Upper lobe of left lung (tissue), 6 donors: ENCODE measurements around the gene TMEM175. TPM values are rescaled to one million over a fixed set of nuclear protein-coding genes. Genes with fewer than 3 reads are reported as not detected.
A peak's percentile ranks its signal among the peaks of the same experiment; 100 is the strongest.

Experiments used
- ATAC-seq, 2 donors: fragments of 200-7000 bp; cut with Tn5 transposase; one replicate each; pipeline ENCODE4 v1.9.1; 2022; ENCODE audit warnings: mild to moderate bottlenecking in 2 of 2, moderate library complexity in 2 of 2; ENCODE audit not compliant: low FRiP score in 2 of 2
- DNase-seq, 2 donors: peaks; one replicate each; pipeline ENCODE4 v3.0.0-alpha.2; 2019 to 2020
- H3K27ac ChIP-seq, 4 donors: fragments of 200-600 bp; sonication (generic); one replicate each; pipeline ENCODE4 v1.5.1; 2016 to 2019
- H3K27me3 ChIP-seq, 4 donors: fragments of 200-600 bp; sonication (generic); one replicate each; pipeline ENCODE4 v1.5.1; 2017 to 2019
- H3K36me3 ChIP-seq, 4 donors: fragments of 200-600 bp; sonication (generic); one replicate each; pipeline ENCODE4 v1.5.1; 2016 to 2019
- H3K4me1 ChIP-seq, 4 donors: fragments of 200-600 bp; sonication (generic); one replicate each; pipeline ENCODE4 v1.5.1; 2018 to 2019
- H3K4me3 ChIP-seq, 4 donors: fragments of 200-600 bp; sonication (generic); one replicate each; pipeline ENCODE4 v1.5.1; 2017 to 2019; ENCODE audit warnings: mild to moderate bottlenecking in 2 of 4, moderate library complexity in 1 of 4
- H3K9me3 ChIP-seq, 4 donors: fragments of 200-600 bp; sonication (generic); one replicate each; pipeline ENCODE4 v1.5.1; 2018 to 2019
- EP300 ChIP-seq, 4 donors: sonication (generic); formaldehyde crosslinking; IDR thresholded peaks; one replicate each; pipeline ENCODE4 v1.5.1; 2017; ENCODE audit warnings: antibody characterized with exemption in 4 of 4, control low read depth in 2 of 4
- POLR2A ChIP-seq, 4 donors: fragments of 450-650 bp; IDR thresholded peaks; one replicate each; pipeline ENCODE4 v1.5.1; 2016 to 2017; ENCODE audit warnings: antibody characterized with exemption in 4 of 4, mild to moderate bottlenecking in 2 of 4
- POLR2AphosphoS5 ChIP-seq, 2 donors: sonication (generic); formaldehyde crosslinking; IDR thresholded peaks; one replicate each; pipeline ENCODE4 v1.5.1; 2017; ENCODE audit warnings: antibody characterized with exemption in 2 of 2
- WGBS, 2 donors: methylation state at CpG; one replicate each; pipeline ENCODE4 v1.1.5; 2017 to 2018; 5-methylcytosine and 5-hydroxymethylcytosine counted together
- total RNA-seq, 6 donors: library from RNA; depleted of rRNA in 4 of 6; stranded (reverse); fragments of >200 nt in 4 of 6; gene quantifications; one replicate each; pipeline versions ENCODE4 v1.1.0 to v1.2.1, GENCODE V29; 2016 to 2021
- TF ChIP-seq, protein P1 (sequence below), 6 experiments: fragments of 450-650 bp in 4 of 6; fragments of 200-600 bp in 2 of 6; sonication (generic) in 2 of 6; IDR thresholded peaks; one replicate each; pipeline ENCODE4 v1.5.1; 2016 to 2019; ENCODE audit warnings: antibody characterized with exemption in 6 of 6
- donor health status: DM: no; HTN: no; CAD: no; lungs with moderate emphysema.
- donor health status: DM: no; HTN: yes; CAD: no; lungs with severe emphysema.

Gene TMEM175
- total RNA-seq, 6 donors from 2014 or later, result 24.6 to 126 (median 41.8) TPM

DNA sequence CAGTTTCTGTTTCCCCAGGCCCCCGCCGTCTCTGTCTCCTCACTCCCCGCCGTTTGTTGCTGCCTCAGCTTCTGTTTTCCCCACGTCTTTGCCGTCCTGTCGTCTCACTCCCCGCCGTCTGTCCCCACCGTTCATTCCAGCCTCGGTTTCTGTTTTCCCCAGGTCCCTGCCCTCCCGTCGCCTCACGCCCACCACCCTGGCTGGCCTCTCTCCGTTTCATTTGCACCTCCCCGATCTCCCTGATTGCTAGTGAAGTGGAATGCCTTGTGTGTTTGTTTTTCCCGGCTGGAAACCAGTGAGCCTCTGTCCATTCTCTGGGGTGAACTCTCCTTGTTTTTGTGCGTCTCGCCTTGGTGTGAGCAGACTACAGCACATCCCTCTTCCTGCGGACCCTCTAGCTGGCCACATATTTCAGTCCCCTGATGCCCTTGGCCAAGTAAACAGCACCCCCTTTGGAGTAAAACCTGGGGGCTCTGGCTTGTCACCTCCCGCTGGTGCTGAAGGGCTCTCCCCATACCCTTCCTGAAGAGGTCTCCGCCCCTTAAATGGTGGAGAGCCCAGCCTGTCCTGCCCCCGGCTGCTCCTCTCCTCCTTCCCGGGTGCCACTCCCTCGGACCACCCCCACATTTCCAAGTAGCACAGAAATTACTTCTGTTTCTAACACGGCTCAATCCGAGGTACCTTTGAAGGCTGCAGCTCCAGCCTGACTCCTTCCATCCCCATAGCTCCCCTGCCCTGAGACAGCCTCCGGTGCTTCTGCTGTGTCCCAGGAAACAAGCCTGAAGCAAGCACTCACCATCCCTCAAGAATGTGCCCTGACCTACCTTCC lies 13.2 kb downstream of the TMEM175 start:
- TF ChIP-seq POLR2A (IDR thresholded peaks at IDR 0.05) (no peak), POLR2AphosphoS5 (IDR thresholded peaks at IDR 0.05) (no peak), EP300 (IDR thresholded peaks at IDR 0.05) (no peak)
- TF ChIP-seq, protein P1, sequence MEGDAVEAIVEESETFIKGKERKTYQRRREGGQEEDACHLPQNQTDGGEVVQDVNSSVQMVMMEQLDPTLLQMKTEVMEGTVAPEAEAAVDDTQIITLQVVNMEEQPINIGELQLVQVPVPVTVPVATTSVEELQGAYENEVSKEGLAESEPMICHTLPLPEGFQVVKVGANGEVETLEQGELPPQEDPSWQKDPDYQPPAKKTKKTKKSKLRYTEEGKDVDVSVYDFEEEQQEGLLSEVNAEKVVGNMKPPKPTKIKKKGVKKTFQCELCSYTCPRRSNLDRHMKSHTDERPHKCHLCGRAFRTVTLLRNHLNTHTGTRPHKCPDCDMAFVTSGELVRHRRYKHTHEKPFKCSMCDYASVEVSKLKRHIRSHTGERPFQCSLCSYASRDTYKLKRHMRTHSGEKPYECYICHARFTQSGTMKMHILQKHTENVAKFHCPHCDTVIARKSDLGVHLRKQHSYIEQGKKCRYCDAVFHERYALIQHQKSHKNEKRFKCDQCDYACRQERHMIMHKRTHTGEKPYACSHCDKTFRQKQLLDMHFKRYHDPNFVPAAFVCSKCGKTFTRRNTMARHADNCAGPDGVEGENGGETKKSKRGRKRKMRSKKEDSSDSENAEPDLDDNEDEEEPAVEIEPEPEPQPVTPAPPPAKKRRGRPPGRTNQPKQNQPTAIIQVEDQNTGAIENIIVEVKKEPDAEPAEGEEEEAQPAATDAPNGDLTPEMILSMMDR (IDR thresholded peaks at IDR 0.05), result no peak
- H3K36me3 ChIP-seq, result no peaks in the 10 kb centered on the region
- no peak overlapping the region for H3K27ac ChIP-seq
- ATAC-seq (peak in 1 of 2 donors; percentile 58), DNase-seq (peak in 1 of 2 donors; percentile 42)
- 56 to 58% methylated on average over 28 of the region's 28 CpGs for WGBS, 2 donors
- peak overlapping the region in 2 of 4 donors; percentile 17 to 23 for H3K4me3 ChIP-seq
- no peaks in the 10 kb centered on the region for H3K27me3 ChIP-seq
- no peaks in the 10 kb centered on the region for H3K9me3 ChIP-seq
- H3K4me1 ChIP-seq, result peaks cover 0 to 8% (median 5%) of the 10 kb centered on the region in 4 donors

DNA sequence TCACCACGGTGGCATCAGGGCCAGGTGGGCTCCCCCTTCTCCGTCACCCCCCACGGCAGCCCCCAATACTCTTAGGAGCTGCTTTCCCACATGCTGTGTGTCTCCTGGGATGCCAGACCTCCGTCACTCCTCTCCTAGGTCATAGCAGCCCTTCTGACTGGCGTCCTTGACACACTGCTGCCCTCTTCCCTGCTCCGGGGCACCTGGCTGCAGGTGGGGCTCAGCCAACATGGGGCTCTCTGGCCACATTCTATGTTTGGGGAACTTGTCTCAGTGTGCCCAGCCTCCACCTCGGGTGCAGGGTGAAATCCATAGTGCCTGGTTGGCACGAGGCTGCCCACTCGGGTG lies 13.8 kb downstream of the TMEM175 start:
- Histone ChIP-seq H3K27me3 (no peaks in the 10 kb centered on the region), H3K4me1 (peaks cover 0 to 8% (median 5%) of the 10 kb centered on the region in 4 donors), H3K27ac (no peak overlapping the region), H3K36me3 (peaks cover 0 to under 1% (median 0%) of the 10 kb centered on the region in 4 donors), H3K9me3 (no peaks in the 10 kb centered on the region), H3K4me3 (no peak overlapping the region)
- ATAC-seq (no peak), DNase-seq (no peak)
- TF ChIP-seq POLR2AphosphoS5 (IDR thresholded peaks at IDR 0.05), result no peak
- TF ChIP-seq POLR2A (IDR thresholded peaks at IDR 0.05), result no peak
- no peak for TF ChIP-seq EP300 (IDR thresholded peaks at IDR 0.05)
- TF ChIP-seq, protein P1 (IDR thresholded peaks at IDR 0.05), result no peak
- 72 to 74% methylated on average over 6 to 7 of the region's 9 CpGs for WGBS, 2 donors

DNA sequence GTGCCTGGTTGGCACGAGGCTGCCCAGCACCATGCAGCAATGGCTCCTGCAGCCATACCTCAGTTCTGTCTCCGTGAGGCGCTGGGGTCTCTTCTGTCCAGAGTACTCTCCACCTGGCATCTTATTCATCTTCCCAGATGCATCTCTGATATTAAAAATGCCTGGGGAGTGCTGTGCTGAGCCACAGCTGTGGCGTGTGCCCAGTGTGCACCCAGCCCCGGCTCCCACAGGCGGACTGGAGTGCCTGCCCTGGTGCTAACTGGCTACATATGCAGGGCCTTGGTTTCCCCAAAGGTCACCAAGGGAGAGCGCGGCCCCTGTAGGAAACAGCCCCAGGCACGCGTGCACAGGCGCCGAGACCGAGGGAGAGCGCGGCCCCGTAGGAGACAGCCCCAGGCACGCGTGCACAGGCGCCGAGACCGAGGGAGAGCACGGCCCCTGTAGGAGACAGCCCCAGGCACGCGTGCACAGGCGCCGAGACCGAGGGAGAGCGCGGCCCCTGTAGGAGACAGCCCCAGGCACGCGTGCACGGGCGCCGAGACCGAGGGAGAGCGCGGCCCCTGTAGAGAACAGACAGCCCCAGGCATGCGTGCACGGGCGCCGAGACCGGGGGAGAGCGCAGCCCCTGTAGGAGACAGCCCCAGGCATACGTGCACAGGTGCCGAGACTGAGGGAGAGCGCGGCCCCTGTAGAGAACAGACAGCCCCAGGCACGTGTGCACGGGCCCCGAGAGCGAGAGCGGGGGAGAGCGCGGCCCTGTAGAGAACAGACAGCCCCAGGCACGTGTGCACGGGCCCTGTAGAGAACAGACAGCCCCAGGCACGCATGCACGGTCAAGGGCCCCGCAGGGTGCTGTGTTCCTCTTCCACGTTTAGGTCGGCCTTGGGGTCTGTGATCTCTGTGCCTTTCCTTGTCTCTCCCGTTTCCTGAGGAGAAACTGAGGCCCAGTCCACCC lies 14.5 kb downstream of the TMEM175 start:
- TF ChIP-seq POLR2AphosphoS5 (IDR thresholded peaks at IDR 0.05), result no peak
- TF ChIP-seq, protein P1 (IDR thresholded peaks at IDR 0.05), result no peak
- no peak for TF ChIP-seq EP300 (IDR thresholded peaks at IDR 0.05)
- TF ChIP-seq POLR2A (IDR thresholded peaks at IDR 0.05), result no peak
- Histone ChIP-seq H3K27me3 (no peaks in the 10 kb centered on the region), H3K27ac (no peak overlapping the region), H3K9me3 (no peaks in the 10 kb centered on the region), H3K4me3 (no peak overlapping the region), H3K36me3 (peaks cover 0 to 8% (median 4%) of the 10 kb centered on the region in 4 donors), H3K4me1 (peaks cover 0 to 8% (median 5%) of the 10 kb centered on the region in 4 donors)
- 65 to 69% methylated on average over 43 to 62 of the region's 62 CpGs for whole genome bisulfite sequencing, 2 donors
- ATAC-seq, result no peak
- peak in 1 of 2 donors; percentile 61 for DNase-seq

DNA sequence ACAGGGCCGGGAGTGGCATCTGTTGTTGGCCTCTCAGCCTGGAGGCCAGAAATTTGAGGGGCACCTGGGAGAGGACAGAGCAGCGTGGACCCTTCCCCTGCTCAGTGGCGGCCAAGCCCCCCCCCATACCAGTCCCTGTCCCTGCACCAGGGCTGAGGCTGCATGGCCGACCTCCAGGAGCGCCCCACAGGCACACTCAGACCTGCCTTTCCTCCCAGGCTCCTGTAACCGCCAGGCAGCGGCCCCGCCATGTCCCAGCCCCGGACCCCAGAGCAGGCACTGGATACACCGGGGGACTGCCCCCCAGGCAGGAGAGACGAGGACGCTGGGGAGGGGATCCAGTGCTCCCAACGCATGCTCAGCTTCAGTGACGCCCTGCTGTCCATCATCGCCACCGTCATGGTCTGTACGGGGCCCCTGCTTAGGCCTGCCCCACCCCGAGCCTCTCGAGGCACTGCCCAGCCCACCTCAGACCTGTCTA lies 15.3 kb downstream of the TMEM175 start:
- H3K36me3 ChIP-seq, result peaks cover 0 to 10% (median 6%) of the 10 kb centered on the region in 4 donors
- 91 to 95% methylated on average over 8 to 12 of the region's 19 CpGs for WGBS, 2 donors
- no peak overlapping the region for H3K4me3 ChIP-seq
- peaks cover 0 to 8% (median 5%) of the 10 kb centered on the region in 4 donors for H3K4me1 ChIP-seq
- TF ChIP-seq POLR2A (IDR thresholded peaks at IDR 0.05), result no peak
- no peaks in the 10 kb centered on the region for H3K9me3 ChIP-seq
- DNase-seq (peak in 1 of 2 donors; percentile 68), ATAC-seq (no peak)
- no peaks in the 10 kb centered on the region for H3K27me3 ChIP-seq
- H3K27ac ChIP-seq, result no peak overlapping the region
